VCaP (cell line): ENCODE measurements around the gene GLIS2.

Experiments used
- H3K27ac ChIP-seq: fragments of 450-650 bp; 2 replicates; pipeline ENCODE4 v1.5.1; 2017
- CTCF ChIP-seq: fragments of 450-650 bp; conservative IDR thresholded peaks from 2 replicates; pipeline ENCODE4 v1.5.1; 2017; ENCODE audit warnings: mild to moderate bottlenecking, moderate library complexity

The GLIS2 gene

GRCh38 chr16:4315186-4316107, at the start of gene GLIS2:
Gene GLIS2, plus strand, starts transcription at chr16:4316067. Its CDS starts 16,214 bp downstream, at chr16:4332281.
- H3K27ac ChIP-seq, result peak within 1 kb of the TSS; percentile 71
- no peak for TF ChIP-seq CTCF

GRCh38 chr16:4266372-4266771, 49.5 kb upstream of the GLIS2 start:
- no peak overlapping the region for H3K27ac ChIP-seq
- no peak for TF ChIP-seq CTCF

GRCh38 chr16:4270091-4270490, 45.8 kb upstream of the GLIS2 start:
- peak overlapping the region; percentile 93; the same call in 1 of the 2 replicates for H3K27ac ChIP-seq
- no peak for TF ChIP-seq CTCF

- TF ChIP-seq CTCF, result no peak
- H3K27ac ChIP-seq, result peak overlapping the region; percentile 93
Measured at GRCh38 chr16:4270595-4270994, 45.3 kb upstream of the GLIS2 start.

- H3K27ac ChIP-seq, result peak overlapping the region; percentile 93
- TF ChIP-seq CTCF, result no peak; the same call in 1 of the 2 replicates
Measured at GRCh38 chr16:4271176-4272113, 44.4 kb upstream of the GLIS2 start.

- TF ChIP-seq CTCF, result no peak
- H3K27ac ChIP-seq, result peak overlapping the region; percentile 93
Measured at GRCh38 chr16:4272114-4272956, 43.5 kb upstream of the GLIS2 start.
